ENCODE results near the gene SLC35D3. TPM values are rescaled to one million over a fixed set of nuclear protein-coding genes. Genes with fewer than 3 reads are reported as not detected.

Gene SLC35D3
- total and polyA plus RNA-seq, 7 experiments from 2014 or later: 0.16 TPM; not detected in 6

GRCh38 chr6:136921381-136921935 lies 643 bp upstream of the SLC35D3 start:
- peaks cover 16 to 31% (median 19%) of the 10 kb centered on the region in 7 donors for H3K4me1 Mint-ChIP-seq
- peaks cover 0 to 6% (median 4%) of the 10 kb centered on the region in 5 donors for H3K36me3 Mint-ChIP-seq
- H3K36me3 ChIP-seq (ENCODE audit: control insufficient read depth in 2 of 3, insufficient read depth in 3 of 3, low read length in 3 of 3): no peaks in the 10 kb centered on the region
- CTCF ChIA-PET: interaction anchor here (1.0 kb wide), 1 partner anchor 129 kb away, joined by 4 read pairs; the partner anchor contains the start of gene MAP3K5
- POLR2A ChIA-PET: no interaction called here
- peak overlapping the region; percentile 6 for H3K4me3 ChIP-seq (ENCODE audit: low read length)
- H3K9me3 ChIP-seq (ENCODE audit: control insufficient read depth in 2 of 3, low read length in 3 of 3): no peaks in the 10 kb centered on the region
- H3K9me3 Mint-ChIP-seq: no peaks in the 10 kb centered on the region
- no peak for ATAC-seq
- DNase-seq: no peak
- H3K4me1 ChIP-seq (ENCODE audit: control insufficient read depth in 2 of 2, insufficient read depth in 2 of 2, low read length in 2 of 2): peaks cover 12 to 19% of the 10 kb centered on the region in 2 donors
- H3K27me3 Mint-ChIP-seq: peaks cover 49 to 71% (median 50%) of the 10 kb centered on the region in 5 donors
- peaks cover 7 to 14% of the 10 kb centered on the region in 2 donors for H3K27me3 ChIP-seq (ENCODE audit: control insufficient read depth in 2 of 2, insufficient read depth in 2 of 2, low read length in 2 of 2)
- no peak overlapping the region for H3K27ac Mint-ChIP-seq
- intact Hi-C loops (cut with micrococcal nuclease): loop anchor here (2.0 to 10.0 kb wide), 4 partner anchors 97 to 577 kb away; partner anchors contain the start of gene PEX7 (in 2 of the 2)
- H3K4me3 Mint-ChIP-seq: peak overlapping the region; percentile 70 to 90 (median 82)
- no peak overlapping the region for H3K27ac ChIP-seq (ENCODE audit: low read depth, low read length)

GRCh38 chr6:136922685-136923006 lies 545 bp downstream of the SLC35D3 start:
- H3K4me1 Mint-ChIP-seq: peaks cover 16 to 31% (median 19%) of the 10 kb centered on the region in 7 donors
- intact Hi-C loops (cut with micrococcal nuclease): loop anchor here in 1 of 2 donors (10.0 kb wide), 2 partner anchors 98 to 278 kb away; partner anchors contain the start of gene PEX7
- CTCF ChIA-PET: interaction anchor here (1.0 kb wide), 1 partner anchor 130 kb away, joined by 4 read pairs; the partner anchor contains the start of gene MAP3K5
- peaks cover 49 to 77% (median 60%) of the 10 kb centered on the region in 5 donors for H3K27me3 Mint-ChIP-seq
- peak overlapping the region; percentile 73 to 90 (median 81) for H3K4me3 Mint-ChIP-seq
- H3K27ac ChIP-seq (ENCODE audit: low read depth, low read length): no peak overlapping the region
- H3K36me3 ChIP-seq (ENCODE audit: control insufficient read depth in 2 of 3, insufficient read depth in 3 of 3, low read length in 3 of 3): no peaks in the 10 kb centered on the region
- H3K4me3 ChIP-seq (ENCODE audit: low read length): peak overlapping the region; percentile 13
- H3K9me3 ChIP-seq (ENCODE audit: control insufficient read depth in 2 of 3, low read length in 3 of 3): no peaks in the 10 kb centered on the region
- H3K9me3 Mint-ChIP-seq: no peaks in the 10 kb centered on the region
- peaks cover 7 to 14% of the 10 kb centered on the region in 2 donors for H3K27me3 ChIP-seq (ENCODE audit: control insufficient read depth in 2 of 2, insufficient read depth in 2 of 2, low read length in 2 of 2)
- DNase-seq (peak in 1 of 9 donors; percentile 27), ATAC-seq (peak; percentile 8)
- POLR2A ChIA-PET: no interaction called here
- H3K36me3 Mint-ChIP-seq: no peaks in the 10 kb centered on the region
- peaks cover 12 to 19% of the 10 kb centered on the region in 2 donors for H3K4me1 ChIP-seq (ENCODE audit: control insufficient read depth in 2 of 2, insufficient read depth in 2 of 2, low read length in 2 of 2)
- no peak overlapping the region for H3K27ac Mint-ChIP-seq

- CTCF ChIA-PET: no interaction called here
Measured at GRCh38 chr6:136923116-136923953, 1.2 kb downstream of the SLC35D3 start.

GRCh38 chr6:136923954-136924673 lies 2.0 kb downstream of the SLC35D3 start:
- CTCF ChIA-PET: no interaction called here
- intact Hi-C loops (cut with micrococcal nuclease): loop anchor here in 1 of 2 donors (10.0 kb wide), 2 partner anchors 99 to 279 kb away; partner anchors contain the start of gene PEX7
- H3K4me3 Mint-ChIP-seq: peak overlapping the region; percentile 50 to 90 (median 72)
- no peaks in the 10 kb centered on the region for H3K9me3 Mint-ChIP-seq
- H3K36me3 Mint-ChIP-seq: no peaks in the 10 kb centered on the region
- H3K36me3 ChIP-seq (ENCODE audit: control insufficient read depth in 2 of 3, insufficient read depth in 3 of 3, low read length in 3 of 3): no peaks in the 10 kb centered on the region
- ATAC-seq: no peak
- POLR2A ChIA-PET: no interaction called here
- H3K4me1 ChIP-seq (ENCODE audit: control insufficient read depth in 2 of 2, insufficient read depth in 2 of 2, low read length in 2 of 2): peaks cover 12 to 19% of the 10 kb centered on the region in 2 donors
- H3K27me3 ChIP-seq (ENCODE audit: control insufficient read depth in 2 of 2, insufficient read depth in 2 of 2, low read length in 2 of 2): peaks cover 7 to 14% of the 10 kb centered on the region in 2 donors
- peaks cover 46 to 73% (median 56%) of the 10 kb centered on the region in 5 donors for H3K27me3 Mint-ChIP-seq
- H3K27ac ChIP-seq (ENCODE audit: low read depth, low read length): no peak overlapping the region
- H3K9me3 ChIP-seq (ENCODE audit: control insufficient read depth in 2 of 3, low read length in 3 of 3): no peaks in the 10 kb centered on the region
- no peak overlapping the region for H3K4me3 ChIP-seq (ENCODE audit: low read length)
- no peak for DNase-seq
- peaks cover 16 to 31% (median 19%) of the 10 kb centered on the region in 7 donors for H3K4me1 Mint-ChIP-seq
- no peak overlapping the region for H3K27ac Mint-ChIP-seq

More at GRCh38 chr6:136923116-136923953, 1.2 kb downstream of the SLC35D3 start:
- POLR2A ChIA-PET: no interaction called here
- Histone ChIP-seq H3K36me3 (ENCODE audit: control insufficient read depth in 2 of 3, insufficient read depth in 3 of 3, low read length in 3 of 3) (no peaks in the 10 kb centered on the region), H3K9me3 (ENCODE audit: control insufficient read depth in 2 of 3, low read length in 3 of 3) (no peaks in the 10 kb centered on the region), H3K4me1 (ENCODE audit: control insufficient read depth in 2 of 2, insufficient read depth in 2 of 2, low read length in 2 of 2) (peaks cover 12 to 19% of the 10 kb centered on the region in 2 donors), H3K27ac (ENCODE audit: low read depth, low read length) (no peak overlapping the region), H3K4me3 (ENCODE audit: low read length) (no peak overlapping the region), H3K27me3 (ENCODE audit: control insufficient read depth in 2 of 2, insufficient read depth in 2 of 2, low read length in 2 of 2) (peaks cover 7 to 14% of the 10 kb centered on the region in 2 donors)
- peaks cover 49 to 76% (median 60%) of the 10 kb centered on the region in 5 donors for H3K27me3 Mint-ChIP-seq
- H3K4me3 Mint-ChIP-seq: peak overlapping the region in 9 of 10 donors; percentile 60 to 90 (median 73)
- peaks cover 16 to 31% (median 19%) of the 10 kb centered on the region in 7 donors for H3K4me1 Mint-ChIP-seq
- H3K9me3 Mint-ChIP-seq: no peaks in the 10 kb centered on the region
- DNase-seq: peak in 1 of 9 donors; percentile 4
- H3K27ac Mint-ChIP-seq: no peak overlapping the region
- no peaks in the 10 kb centered on the region for H3K36me3 Mint-ChIP-seq
- no peak for ATAC-seq
- intact Hi-C loops (cut with micrococcal nuclease): loop anchor here in 1 of 2 donors (10.0 kb wide), 2 partner anchors 99 to 279 kb away; partner anchors contain the start of gene PEX7

- POLR2A ChIA-PET: no interaction called here
- H3K4me1 ChIP-seq (ENCODE audit: control insufficient read depth in 2 of 2, insufficient read depth in 2 of 2, low read length in 2 of 2): peaks cover 0 to 9% of the 10 kb centered on the region in 2 donors
- H3K27ac Mint-ChIP-seq: no peak overlapping the region
Measured at GRCh38 chr6:136926383-136926782, 4.3 kb downstream of the SLC35D3 start.

GRCh38 chr6:136927292-136927691 lies 5.2 kb downstream of the SLC35D3 start:
- Mint-ChIP-seq H3K36me3 (no peaks in the 10 kb centered on the region), H3K4me3 (no peak overlapping the region), H3K27ac (no peak overlapping the region), H3K9me3 (no peaks in the 10 kb centered on the region), H3K4me1 (peaks cover 0 to 12% (median 6%) of the 10 kb centered on the region in 7 donors), H3K27me3 (peaks cover 36 to 65% (median 46%) of the 10 kb centered on the region in 5 donors)
- Histone ChIP-seq H3K27ac (ENCODE audit: low read depth, low read length) (no peak overlapping the region), H3K27me3 (ENCODE audit: control insufficient read depth in 2 of 2, insufficient read depth in 2 of 2, low read length in 2 of 2) (no peaks in the 10 kb centered on the region), H3K4me1 (ENCODE audit: control insufficient read depth in 2 of 2, insufficient read depth in 2 of 2, low read length in 2 of 2) (peaks cover 0 to 4% of the 10 kb centered on the region in 2 donors), H3K36me3 (ENCODE audit: control insufficient read depth in 2 of 3, insufficient read depth in 3 of 3, low read length in 3 of 3) (no peaks in the 10 kb centered on the region), H3K9me3 (ENCODE audit: control insufficient read depth in 2 of 3, low read length in 3 of 3) (no peaks in the 10 kb centered on the region), H3K4me3 (ENCODE audit: low read length) (no peak overlapping the region)
- peak; percentile 38 for ATAC-seq
- intact Hi-C loops (cut with micrococcal nuclease): loop anchor here (1.0 to 10.0 kb wide), 5 partner anchors 102 to 319 kb away; partner anchors contain the start of gene PEX7 (in 2 of the 2)
- DNase-seq: peak in 2 of 9 donors; percentile 10 to 18
- ChIA-PET CTCF (no interaction called here), POLR2A (no interaction called here)

More at GRCh38 chr6:136926383-136926782, 4.3 kb downstream of the SLC35D3 start:
- no peaks in the 10 kb centered on the region for H3K36me3 ChIP-seq (ENCODE audit: control insufficient read depth in 2 of 3, insufficient read depth in 3 of 3, low read length in 3 of 3)
- H3K27me3 Mint-ChIP-seq: peaks cover 36 to 64% (median 49%) of the 10 kb centered on the region in 5 donors
- no peak overlapping the region for H3K4me3 ChIP-seq (ENCODE audit: low read length)
- no peaks in the 10 kb centered on the region for H3K36me3 Mint-ChIP-seq
- CTCF ChIA-PET: interaction anchor here (0.6 kb wide), 1 partner anchor 1208 kb away, joined by 3 read pairs; no protein-coding TSS in a partner anchor
- ATAC-seq (no peak), DNase-seq (no peak)
- peaks cover 0 to 5% of the 10 kb centered on the region in 2 donors for H3K27me3 ChIP-seq (ENCODE audit: control insufficient read depth in 2 of 2, insufficient read depth in 2 of 2, low read length in 2 of 2)
- H3K9me3 ChIP-seq (ENCODE audit: control insufficient read depth in 2 of 3, low read length in 3 of 3): no peaks in the 10 kb centered on the region
- H3K9me3 Mint-ChIP-seq: no peaks in the 10 kb centered on the region
- intact Hi-C loops (cut with micrococcal nuclease): loop anchor here in 1 of 2 donors (10.0 kb wide), 2 partner anchors 102 to 282 kb away; partner anchors contain the start of gene PEX7
- peaks cover under 1 to 13% (median 8%) of the 10 kb centered on the region in 7 donors for H3K4me1 Mint-ChIP-seq
- no peak overlapping the region for H3K4me3 Mint-ChIP-seq
- H3K27ac ChIP-seq (ENCODE audit: low read depth, low read length): no peak overlapping the region
